ENCODE results near the gene ATXN1L.

GRCh38 chr16:71895679-71896365, 50.0 kb downstream of the ATXN1L start:
- TF ChIP-seq, protein P1, sequence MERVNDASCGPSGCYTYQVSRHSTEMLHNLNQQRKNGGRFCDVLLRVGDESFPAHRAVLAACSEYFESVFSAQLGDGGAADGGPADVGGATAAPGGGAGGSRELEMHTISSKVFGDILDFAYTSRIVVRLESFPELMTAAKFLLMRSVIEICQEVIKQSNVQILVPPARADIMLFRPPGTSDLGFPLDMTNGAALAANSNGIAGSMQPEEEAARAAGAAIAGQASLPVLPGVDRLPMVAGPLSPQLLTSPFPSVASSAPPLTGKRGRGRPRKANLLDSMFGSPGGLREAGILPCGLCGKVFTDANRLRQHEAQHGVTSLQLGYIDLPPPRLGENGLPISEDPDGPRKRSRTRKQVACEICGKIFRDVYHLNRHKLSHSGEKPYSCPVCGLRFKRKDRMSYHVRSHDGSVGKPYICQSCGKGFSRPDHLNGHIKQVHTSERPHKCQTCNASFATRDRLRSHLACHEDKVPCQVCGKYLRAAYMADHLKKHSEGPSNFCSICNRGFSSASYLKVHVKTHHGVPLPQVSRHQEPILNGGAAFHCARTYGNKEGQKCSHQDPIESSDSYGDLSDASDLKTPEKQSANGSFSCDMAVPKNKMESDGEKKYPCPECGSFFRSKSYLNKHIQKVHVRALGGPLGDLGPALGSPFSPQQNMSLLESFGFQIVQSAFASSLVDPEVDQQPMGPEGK (CRISPR knock-in tag; IDR thresholded peaks at IDR 0.05; ENCODE audit: borderline replicate concordance): no peak
- TF ChIP-seq, protein P2, sequence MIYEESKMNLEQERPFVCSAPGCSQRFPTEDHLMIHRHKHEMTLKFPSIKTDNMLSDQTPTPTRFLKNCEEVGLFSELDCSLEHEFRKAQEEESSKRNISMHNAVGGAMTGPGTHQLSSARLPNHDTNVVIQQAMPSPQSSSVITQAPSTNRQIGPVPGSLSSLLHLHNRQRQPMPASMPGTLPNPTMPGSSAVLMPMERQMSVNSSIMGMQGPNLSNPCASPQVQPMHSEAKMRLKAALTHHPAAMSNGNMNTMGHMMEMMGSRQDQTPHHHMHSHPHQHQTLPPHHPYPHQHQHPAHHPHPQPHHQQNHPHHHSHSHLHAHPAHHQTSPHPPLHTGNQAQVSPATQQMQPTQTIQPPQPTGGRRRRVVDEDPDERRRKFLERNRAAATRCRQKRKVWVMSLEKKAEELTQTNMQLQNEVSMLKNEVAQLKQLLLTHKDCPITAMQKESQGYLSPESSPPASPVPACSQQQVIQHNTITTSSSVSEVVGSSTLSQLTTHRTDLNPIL (CRISPR knock-in tag; IDR thresholded peaks at IDR 0.05; ENCODE audit: low read depth): no peak
- no peak for TF ChIP-seq PPARA (CRISPR knock-in tag; IDR thresholded peaks at IDR 0.05; ENCODE audit: borderline replicate concordance)
